Stimulated activated CD8-positive, alpha-beta memory T cell treated with anti-CD3 and anti-CD28 coated beads, Interleukin-7, amount 100 ng/mL, for 48 hours (primary cell): ENCODE results near the gene PPIL4.
"Not testable (repeated sequence)": the region's sequence is repeated elsewhere in the genome, so short reads cannot be mapped to it uniquely, and the experiment has no call there.

Experiments
- DNase-seq, 2 donors: peaks; one replicate each; pipeline ENCODE4 v3.0.0-alpha.2; 2020; ENCODE audit warnings: low read depth in 1 of 2; ENCODE audit errors: extremely low read depth in 1 of 2

PPIL4 gene

GRCh38 chr6:149534742-149535141 is 11.1 kb downstream of the PPIL4 start:
- DNase-seq: no peak

DNA sequence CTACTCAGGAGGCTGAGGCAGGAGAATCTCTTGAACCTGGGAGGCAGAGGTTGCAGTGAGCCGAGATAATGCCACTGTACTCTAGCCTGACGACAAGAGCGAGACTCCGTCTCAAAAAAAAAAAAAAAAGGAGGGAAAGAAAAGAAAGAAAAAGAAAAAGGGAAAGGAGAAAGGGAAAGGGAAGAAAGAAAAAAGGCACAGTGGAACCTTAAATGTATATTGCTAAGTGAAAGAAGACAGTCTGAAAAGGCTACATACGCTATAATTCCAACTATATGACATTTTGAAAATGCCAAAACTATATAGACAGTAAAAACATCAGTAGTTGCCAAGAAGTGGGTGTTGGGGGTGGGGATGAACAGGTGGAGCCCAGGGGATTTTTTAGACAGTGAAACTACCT is 16.2 kb downstream of the PPIL4 start:
- DNase-seq: no peak

DNA sequence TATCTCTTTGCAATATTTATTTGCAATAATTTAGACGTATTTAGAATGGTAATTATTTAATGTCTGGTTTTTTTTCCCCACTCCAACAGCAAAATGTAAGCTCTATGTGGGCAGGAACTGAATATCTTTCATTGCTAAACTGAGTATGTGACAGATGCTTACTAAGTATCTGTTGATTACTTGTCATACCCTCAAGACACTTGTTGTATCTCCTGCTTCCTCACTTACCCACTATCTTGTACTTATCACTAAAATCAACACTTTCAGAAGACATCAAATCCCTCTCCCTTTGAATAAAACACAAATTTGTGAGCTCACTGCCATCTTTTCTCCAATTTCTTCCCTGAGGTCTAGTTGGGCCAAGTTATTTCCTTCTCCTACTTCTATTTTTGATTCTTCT is 30.3 kb downstream of the PPIL4 start:
- DNase-seq: no peak

DNA sequence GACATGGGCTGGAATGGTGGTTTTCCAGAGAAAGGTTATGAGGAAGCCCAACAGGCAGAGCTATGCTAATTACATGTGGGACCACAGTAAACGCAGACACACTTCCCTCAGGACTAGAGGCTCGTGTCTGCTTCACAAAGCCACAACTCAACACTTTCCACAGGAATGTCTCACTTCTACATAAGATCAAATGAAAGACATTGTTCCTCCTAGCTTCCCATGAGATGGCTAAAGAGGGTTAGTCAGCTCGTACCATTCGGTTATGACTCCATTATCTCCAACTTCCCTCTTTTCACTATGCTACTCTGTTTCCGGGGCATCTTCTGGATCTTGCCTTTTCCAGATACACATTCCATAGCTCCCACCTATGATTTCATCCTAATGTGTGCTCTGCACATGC is 31.9 kb downstream of the PPIL4 start:
- no peak for DNase-seq

- DNase-seq: no peak
Measured at GRCh38 chr6:149510793-149511512, 34.9 kb downstream of the PPIL4 start.

DNA sequence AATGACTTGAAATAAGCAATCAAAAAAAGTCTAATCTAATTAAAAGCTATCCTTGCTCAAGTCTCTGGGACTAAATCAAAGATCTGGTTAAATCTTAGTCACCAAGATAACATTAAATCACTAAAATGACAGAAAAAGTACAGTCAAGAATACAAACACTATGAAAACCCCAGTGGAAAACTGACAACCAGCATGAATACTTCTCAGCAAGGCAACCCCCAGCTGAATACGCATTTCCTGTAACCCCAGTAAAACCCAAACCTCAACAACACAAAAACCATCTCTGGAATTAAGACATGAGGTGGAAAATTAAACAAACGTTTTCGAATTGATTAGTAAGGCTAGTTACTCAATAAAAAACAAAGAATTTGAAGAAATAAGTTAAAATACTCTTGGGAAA is 37.4 kb downstream of the PPIL4 start:
- no peak for DNase-seq

GRCh38 chr6:149503872-149504271 is 42.0 kb downstream of the PPIL4 start:
- DNase-seq: no peak

DNA sequence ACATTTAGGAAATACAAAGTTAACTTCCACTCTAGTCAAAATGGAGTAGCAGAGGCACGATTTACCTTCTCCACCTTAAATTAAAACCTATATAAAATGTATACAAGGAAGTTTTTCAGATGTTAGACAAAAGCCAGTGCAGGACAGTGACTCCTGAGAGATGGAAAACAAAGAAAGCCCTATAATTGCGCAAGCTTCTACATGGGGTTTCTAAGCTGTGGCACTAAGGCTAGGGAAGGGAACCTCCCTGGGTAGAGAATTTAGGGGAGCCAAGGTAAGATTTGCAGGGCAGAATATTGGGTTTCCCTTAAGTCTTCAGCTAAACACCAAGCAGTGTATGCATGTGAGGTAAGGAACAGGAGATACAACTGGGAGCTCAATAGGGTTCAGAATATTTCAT is 42.6 kb downstream of the PPIL4 start:
- no peak for DNase-seq

DNA sequence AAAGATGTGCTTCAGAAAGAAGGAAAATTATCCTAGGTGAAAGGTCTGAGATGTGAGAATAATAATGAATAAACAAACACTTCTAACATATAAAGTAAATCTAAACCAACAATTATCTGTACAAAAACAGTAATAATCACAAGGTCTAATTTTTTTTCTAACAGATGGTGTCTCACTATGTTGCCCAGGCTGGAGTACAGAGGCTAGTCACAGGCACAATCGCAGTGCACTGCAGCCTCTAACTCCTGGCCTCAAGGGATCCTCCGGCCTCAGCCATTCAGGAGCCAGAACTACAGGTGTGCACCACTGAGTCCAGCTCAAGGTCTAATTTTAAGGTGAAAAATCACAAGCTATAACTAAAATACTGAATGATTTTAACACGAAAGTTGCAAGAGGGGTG is 44.1 kb downstream of the PPIL4 start:
- DNase-seq: no peak

- DNase-seq: no peak
Measured at GRCh38 chr6:149501201-149501600, 44.6 kb downstream of the PPIL4 start.

GRCh38 chr6:149500096-149500495 is 45.7 kb downstream of the PPIL4 start:
- no peak for DNase-seq

- no peak for DNase-seq
Measured at GRCh38 chr6:149499066-149499465, 46.8 kb downstream of the PPIL4 start.

GRCh38 chr6:149497365-149497764 is 48.5 kb downstream of the PPIL4 start:
- no peak for DNase-seq

DNA sequence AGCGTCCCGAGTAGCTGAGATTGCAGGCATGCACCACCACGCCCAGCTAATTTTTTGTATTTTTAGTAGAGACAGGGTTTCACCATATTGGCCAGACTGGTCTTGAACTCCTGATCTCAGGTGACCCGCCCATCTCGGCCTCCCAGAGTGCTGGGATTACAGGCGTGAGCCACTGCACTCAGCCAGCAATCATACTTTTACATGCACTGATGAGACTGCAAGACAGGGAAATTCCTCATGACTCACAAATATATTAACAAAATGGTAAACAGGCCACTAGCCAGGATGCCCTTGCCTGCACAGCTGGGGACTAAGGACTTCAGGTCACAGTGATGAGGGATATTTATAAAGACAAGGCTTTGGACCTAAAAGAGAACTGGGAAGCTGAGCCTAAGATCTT is 49.2 kb downstream of the PPIL4 start:
- not testable (repeated sequence) for DNase-seq

GRCh38 chr6:149495349-149496016 is 50.4 kb downstream of the PPIL4 start:
- not testable (repeated sequence) for DNase-seq

DNA sequence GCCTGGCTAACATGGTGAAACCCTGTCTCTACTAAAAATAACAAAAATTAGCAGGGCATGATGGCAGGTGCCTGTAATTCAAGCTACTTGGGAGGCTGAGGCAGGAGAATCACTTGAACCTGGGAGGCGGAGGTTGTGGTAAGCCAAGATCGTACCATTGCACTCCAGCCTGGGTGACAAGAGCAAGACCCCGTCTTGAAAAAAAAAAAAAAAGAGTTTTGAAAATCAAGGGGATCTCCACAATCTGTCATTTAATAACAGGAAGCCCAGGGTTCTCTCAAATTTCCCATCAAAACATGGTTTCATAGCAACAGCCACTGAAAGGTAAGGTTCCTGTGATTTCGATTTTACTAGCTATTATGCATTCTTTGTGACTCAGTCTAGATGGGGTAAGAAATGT is 51.0 kb downstream of the PPIL4 start:
- DNase-seq: not testable (repeated sequence)

DNA sequence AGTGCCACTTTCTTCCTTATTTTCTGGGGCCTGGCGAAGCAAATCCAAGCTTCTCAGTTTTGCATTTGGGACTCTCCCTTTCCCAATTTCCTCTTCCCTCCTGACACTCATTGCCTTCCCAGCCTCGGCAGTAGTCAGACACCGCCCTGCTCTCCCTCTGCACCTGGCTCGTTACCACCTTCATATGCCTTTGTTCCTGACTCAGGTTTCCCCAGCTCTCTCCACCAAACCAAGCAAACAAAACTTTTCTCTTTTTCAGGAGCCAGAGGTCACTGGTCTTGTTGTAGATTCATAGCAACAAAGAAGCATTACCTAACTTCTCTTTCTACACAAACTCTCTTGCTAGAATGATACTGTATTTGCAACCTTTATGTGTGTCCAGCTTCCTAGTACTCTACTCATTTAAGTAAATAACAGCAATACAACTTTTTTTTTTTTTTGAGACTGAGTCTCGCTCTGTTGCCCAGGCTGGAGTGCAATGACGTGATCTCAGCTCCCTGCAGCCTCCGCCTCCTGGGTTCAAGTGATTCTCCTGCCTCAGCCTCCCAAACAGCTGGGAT is 52.0 kb downstream of the PPIL4 start:
- no peak for DNase-seq

DNA sequence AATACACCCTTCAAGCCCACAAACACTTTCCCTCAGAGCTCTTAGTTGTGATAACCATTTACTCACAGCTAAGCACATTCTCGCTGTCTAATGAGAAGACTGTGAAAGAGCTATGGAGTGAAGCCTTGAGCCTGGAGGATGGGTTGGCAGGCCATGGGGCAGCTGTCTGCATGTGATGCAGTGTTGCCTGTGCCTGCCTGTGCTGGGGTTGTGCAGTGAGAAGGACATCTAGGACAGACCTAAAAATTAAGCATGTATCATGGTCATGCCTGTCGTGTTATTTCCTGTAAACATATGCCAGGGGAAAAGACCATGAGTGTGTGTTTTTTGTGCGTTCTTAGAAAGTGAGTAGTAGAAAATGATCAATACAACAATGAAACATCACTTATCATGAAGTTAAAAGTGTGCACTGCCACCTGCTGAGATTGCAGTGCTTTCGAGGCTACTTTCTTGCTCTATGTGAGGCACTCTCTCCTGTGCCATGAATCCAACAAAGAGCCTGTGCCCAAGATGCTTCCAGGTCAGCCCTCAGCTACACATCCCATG is 53.0 kb downstream of the PPIL4 start:
- no peak for DNase-seq

- no peak for DNase-seq
Measured at GRCh38 chr6:149489967-149490366, 55.9 kb downstream of the PPIL4 start.

GRCh38 chr6:149488815-149489214 is 57.0 kb downstream of the PPIL4 start:
- no peak for DNase-seq

DNA sequence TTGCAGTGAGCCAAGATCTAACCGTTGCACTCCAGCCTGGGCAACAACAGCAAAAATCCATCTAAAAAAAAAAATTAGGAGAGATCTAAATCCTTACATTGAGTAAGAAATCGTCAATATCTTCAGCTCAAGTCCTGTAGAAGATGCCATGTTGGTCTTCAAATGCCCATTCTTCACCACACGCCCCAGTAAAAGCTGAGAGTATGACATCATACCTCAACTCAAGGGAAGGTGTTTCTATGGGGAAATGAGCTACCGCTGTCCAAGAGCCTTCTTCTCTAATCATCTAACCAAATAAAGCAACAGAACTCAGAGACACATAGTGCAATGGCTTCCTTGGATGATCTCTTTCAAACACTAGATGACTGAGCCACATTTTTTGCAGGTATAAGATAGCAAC is 58.5 kb downstream of the PPIL4 start:
- DNase-seq: no peak
